ENCODE results near the gene PRH2.

- TF ChIP-seq CTCF (IDR thresholded peaks at IDR 0.05) (no peak), ARID4B (CRISPR knock-in tag; IDR thresholded peaks at IDR 0.05; ENCODE audit: borderline replicate concordance) (no peak), NFE2L1 (CRISPR knock-in tag; IDR thresholded peaks at IDR 0.05) (no peak), ZNF416 (CRISPR knock-in tag; IDR thresholded peaks at IDR 0.05) (no peak), CREM (CRISPR knock-in tag; IDR thresholded peaks at IDR 0.05) (no peak), CREB1 (CRISPR knock-in tag; IDR thresholded peaks at IDR 0.05) (no peak), SP1 (CRISPR knock-in tag; conservative IDR thresholded peaks at IDR 0.05) (no peak)
Measured at GRCh38 chr12:10967409-10967808, 38.4 kb downstream of the PRH2 start.

Data from WTC11 (cell line).